H1 (cell line): ENCODE data around the gene ABCA6. TPM values are rescaled to one million over a fixed set of nuclear protein-coding genes. Genes with fewer than 3 reads are reported as not detected.

Experiments
- CTCF ChIA-PET: fragments of 300-600 bp; sonication (Branson Sonifier 250); formaldehyde crosslinking; loops from one replicate; lab custom pipeline; 2021; ENCODE audit not compliant: partially characterized antibody; lab: Charles Lee
- POLR2A ChIA-PET: fragments of 300-600 bp; sonication (Branson Sonifier 250); formaldehyde crosslinking; loops from one replicate; lab custom pipeline; 2021; ENCODE audit warnings: inconsistent platforms; ENCODE audit not compliant: partially characterized antibody; lab: Charles Lee
- DNase-seq, 2 experiments: peaks; one replicate each; pipeline versions ENCODE4 v3.0.0 to v3.0.0-alpha.2; 2010 to 2022; ENCODE audit warnings: low spot score in 2 of 2, low read depth in 1 of 2, mixed read lengths in 1 of 2
- FAIRE-seq: peaks from 2 replicates; lab custom pipeline; 2011; peaks lifted over from hg19 to GRCh38; lab: Jason Lieb, UNC
- H2AFZ ChIP-seq: 2 replicates; pipeline ENCODE4 v1.8.1; 2012; ENCODE audit warnings: low read length, inconsistent platforms
- H2AK5ac ChIP-seq: 2 replicates; pipeline ENCODE4 v1.6.1; 2013; ENCODE audit warnings: low read depth, low read length
- H2BK120ac ChIP-seq: replicated peaks from 2 replicates; pipeline ENCODE3; 2013; ENCODE audit warnings: low read depth, low read length, inconsistent platforms
- H2BK12ac ChIP-seq: 2 replicates; pipeline ENCODE4 v1.6.1; 2013; ENCODE audit warnings: low read depth, low read length
- H2BK15ac ChIP-seq: 2 replicates; pipeline ENCODE4 v1.6.1; 2013; ENCODE audit warnings: low read length
- H2BK20ac ChIP-seq: 2 replicates; pipeline ENCODE4 v1.6.1; 2013; ENCODE audit warnings: low read length
- H2BK5ac ChIP-seq: 2 replicates; pipeline ENCODE4 v1.6.1; 2013; ENCODE audit warnings: low read depth, low read length
- H3K14ac ChIP-seq: 2 replicates; pipeline ENCODE4 v1.6.1; 2013; ENCODE audit warnings: inconsistent platforms; ENCODE audit not compliant: insufficient read length
- H3K18ac ChIP-seq: 2 replicates; pipeline ENCODE4 v1.6.1; 2013; ENCODE audit warnings: low read length; ENCODE audit errors: extremely low read depth
- H3K23ac ChIP-seq: 2 replicates; pipeline ENCODE4 v1.6.1; 2013; ENCODE audit warnings: inconsistent platforms; ENCODE audit not compliant: insufficient read length
- H3K23me2 ChIP-seq: 2 replicates; pipeline ENCODE4 v1.6.1; 2013; ENCODE audit warnings: low read depth, low read length
- H3K27ac ChIP-seq: 2 replicates; pipeline ENCODE4 v1.6.1; 2011; ENCODE audit warnings: low read depth, low read length, inconsistent platforms
- H3K27me3 ChIP-seq, 4 experiments: replicated peaks in 1 of 4; 1 replicate in 1 of 4; 2 replicates in 3 of 4; pipeline versions ENCODE4 v1.6.1 to v1.8.1; 2011 to 2013; ENCODE audit warnings: low read length in 3 of 4, mild to moderate bottlenecking in 3 of 4, inconsistent platforms in 2 of 4, mixed read lengths in 2 of 4, moderate library complexity in 1 of 4; ENCODE audit not compliant: control insufficient read depth in 3 of 4, insufficient read depth in 3 of 4; ENCODE audit errors: extremely low read depth in 1 of 4
- H3K36me3 ChIP-seq, 4 experiments: 2 replicates each; pipeline versions ENCODE4 v1.6.1 to v1.8.1; 2011 to 2013; ENCODE audit warnings: mild to moderate bottlenecking in 4 of 4, low read length in 3 of 4, moderate library complexity in 2 of 4, control low read depth in 1 of 4, inconsistent platforms in 1 of 4; ENCODE audit not compliant: insufficient read depth in 4 of 4, control insufficient read depth in 2 of 4
- H3K4ac ChIP-seq: replicated peaks from 2 replicates; pipeline ENCODE3; 2013; ENCODE audit warnings: low read length, low read depth, mixed read lengths, inconsistent platforms; ENCODE audit not compliant: insufficient read length
- H3K4me1 ChIP-seq, 4 experiments: replicated peaks in 1 of 4; 1 replicate in 1 of 4; 2 replicates in 3 of 4; pipeline versions ENCODE4 v1.6.1 to v1.8.1; 2011 to 2013; ENCODE audit warnings: low read length in 3 of 4, inconsistent platforms in 2 of 4, mixed read lengths in 1 of 4; ENCODE audit not compliant: insufficient read depth in 4 of 4, control insufficient read depth in 3 of 4
- H3K4me2 ChIP-seq, 2 experiments: 2 replicates each; pipeline versions ENCODE4 v1.6.1 to v1.8.1; 2011 to 2013; ENCODE audit warnings: low read depth in 2 of 2, low read length in 2 of 2, control low read depth in 1 of 2, inconsistent platforms in 1 of 2, mild to moderate bottlenecking in 1 of 2; ENCODE audit not compliant: insufficient read depth in 1 of 2
- H3K4me3 ChIP-seq, 4 experiments: fragments of 200-600, 300-600 bp in 1 of 4; sonication (generic), shearing (Covaris generic), sonication (Bioruptor Twin) in 1 of 4; 2 replicates each; pipeline versions ENCODE4 v1.5.1 to v1.8.1; 2011 to 2016; ENCODE audit warnings: low read length in 4 of 4, low read depth in 3 of 4, control low read depth in 2 of 4, inconsistent platforms in 2 of 4, mild to moderate bottlenecking in 2 of 4, mixed read lengths in 1 of 4, moderate library complexity in 1 of 4; ENCODE audit not compliant: insufficient read depth in 2 of 4; ENCODE audit errors: extremely low read depth in 1 of 4
- H3K56ac ChIP-seq: replicated peaks from 2 replicates; pipeline ENCODE3; 2013; ENCODE audit warnings: low read depth, mild to moderate bottlenecking, mixed read lengths, low read length, inconsistent platforms; ENCODE audit not compliant: insufficient read length
- H3K79me1 ChIP-seq: 2 replicates; pipeline ENCODE4 v1.6.1; 2013; ENCODE audit warnings: low read depth, low read length, control low read depth
- H3K79me2 ChIP-seq, 2 experiments: 2 replicates each; pipeline versions ENCODE4 v1.6.1 to v1.8.1; 2012 to 2013; ENCODE audit warnings: low read length in 2 of 2, mild to moderate bottlenecking in 2 of 2, inconsistent platforms in 1 of 2; ENCODE audit not compliant: insufficient read depth in 2 of 2, control insufficient read depth in 1 of 2
- H3K9ac ChIP-seq, 4 experiments: replicated peaks in 1 of 4; 1 replicate in 1 of 4; 2 replicates in 3 of 4; pipeline versions ENCODE4 v1.6.1 to v1.8.1; 2011 to 2013; ENCODE audit warnings: low read depth in 3 of 4, low read length in 3 of 4, control low read depth in 2 of 4, mild to moderate bottlenecking in 2 of 4, moderate library complexity in 2 of 4, inconsistent platforms in 1 of 4; ENCODE audit errors: extremely low read depth in 1 of 4
- H3K9me3 ChIP-seq, 2 experiments: 2 replicates each; pipeline versions ENCODE4 v1.6.1 to v1.8.1; 2012 to 2013; ENCODE audit warnings: mild to moderate bottlenecking in 2 of 2, moderate library complexity in 2 of 2, control low read depth in 1 of 2, inconsistent platforms in 1 of 2, low read depth in 1 of 2, low read length in 1 of 2, mixed read lengths in 1 of 2; ENCODE audit not compliant: insufficient read depth in 2 of 2
- H4K20me1 ChIP-seq, 2 experiments: replicated peaks in 1 of 2; 2 replicates each; pipeline versions ENCODE3 to v1.8.1; 2011 to 2013; ENCODE audit warnings: inconsistent platforms in 2 of 2, low read length in 2 of 2, mild to moderate bottlenecking in 1 of 2; ENCODE audit not compliant: insufficient read depth in 2 of 2, control insufficient read depth in 1 of 2
- H4K5ac ChIP-seq: 2 replicates; pipeline ENCODE4 v1.6.1; 2013; ENCODE audit warnings: low read length, low read depth, mixed read lengths, inconsistent platforms; ENCODE audit not compliant: insufficient read length
- H4K8ac ChIP-seq: 2 replicates; pipeline ENCODE4 v1.8.0; 2013; ENCODE audit warnings: mild to moderate bottlenecking, moderate library complexity, low read length, inconsistent platforms; ENCODE audit not compliant: insufficient read depth; ENCODE audit errors: extremely low read depth
- H4K91ac ChIP-seq: replicated peaks from 2 replicates; pipeline ENCODE3; 2013; ENCODE audit warnings: low read length, mixed read lengths, inconsistent platforms; ENCODE audit not compliant: insufficient read length
- CHD1 ChIP-seq: IDR thresholded peaks from 2 replicates; pipeline ENCODE4 v1.6.1; 2012; ENCODE audit warnings: low read depth, low read length, improper control_type of control experiment
- EZH2 ChIP-seq: fragments of 200-600 bp; sonication (generic); IDR thresholded peaks from 2 replicates; pipeline ENCODE4 v1.7.1; 2012; ENCODE audit warnings: low read depth, mild to moderate bottlenecking, moderate library complexity, low read length, inconsistent platforms; ENCODE audit not compliant: severe bottlenecking
- GABPA ChIP-seq: IDR thresholded peaks from 2 replicates; pipeline ENCODE4 v1.6.1; 2011; ENCODE audit warnings: mild to moderate bottlenecking, low read length, moderate library complexity, borderline replicate concordance; ENCODE audit not compliant: insufficient read depth
- SIX5 ChIP-seq: IDR thresholded peaks from 2 replicates; pipeline ENCODE4 v1.6.1; 2011; ENCODE audit warnings: mild to moderate bottlenecking, low read depth, low read length
- SP2 ChIP-seq: IDR thresholded peaks from 2 replicates; pipeline ENCODE4 v1.6.1; 2012; ENCODE audit warnings: mild to moderate bottlenecking, low read length, inconsistent platforms
- WGBS, 2 experiments: shearing (Covaris generic) in 1 of 2; methylation state at CpG; one replicate each; pipeline versions ENCODE4 v1.1.6 to v1.1.7; 2013 to 2015; ENCODE audit warnings: low lambda C conversion rate in 2 of 2, mixed read lengths in 2 of 2, inconsistent platforms in 1 of 2, low coverage in 1 of 2, missing lambda C conversion rate in 1 of 2; ENCODE audit not compliant: insufficient replicate concordance in 2 of 2, insufficient coverage in 1 of 2, insufficient read length in 1 of 2; ENCODE audit errors: extremely low coverage in 1 of 2, missing lambda C conversion rate in 1 of 2; 5-methylcytosine and 5-hydroxymethylcytosine counted together
- polyA plus RNA-seq, 7 experiments: library from polyadenylated mRNA; depleted of rRNA in 3 of 7; stranded (reverse) in 5 of 7; unstranded in 2 of 7; fragments of >200 nt in 5 of 7; fragments of 200-250 nt in 2 of 7; gene quantifications; 1 replicate in 5 of 7; 2 replicates in 1 of 7; 4 replicates in 1 of 7; pipeline versions ENCODE4 v1.2.1 to v1.2.3, GENCODE V29; 2011 to 2013; ENCODE audit warnings: missing spikeins in 2 of 7, mixed read lengths in 2 of 7
- total RNA-seq: library from RNA; stranded (reverse); fragmentation: NEBNext Ultra II Directional; extraction: Animal tissue kit (Norgen Biotek cat#: 25700); gene quantifications from 2 replicates; pipeline ENCODE4 v1.2.1, GENCODE V29; 2021
- TF ChIP-seq, protein P1 (sequence below): IDR thresholded peaks from 2 replicates; pipeline ENCODE4 v1.6.1; 2012; ENCODE audit warnings: low read length, inconsistent platforms

ABCA6 gene
- total and polyA plus RNA-seq, 2 of the 8 experiments (the other 6 are each of a cell fraction or from before 2014, with no cell fraction given): not detected

DNA sequence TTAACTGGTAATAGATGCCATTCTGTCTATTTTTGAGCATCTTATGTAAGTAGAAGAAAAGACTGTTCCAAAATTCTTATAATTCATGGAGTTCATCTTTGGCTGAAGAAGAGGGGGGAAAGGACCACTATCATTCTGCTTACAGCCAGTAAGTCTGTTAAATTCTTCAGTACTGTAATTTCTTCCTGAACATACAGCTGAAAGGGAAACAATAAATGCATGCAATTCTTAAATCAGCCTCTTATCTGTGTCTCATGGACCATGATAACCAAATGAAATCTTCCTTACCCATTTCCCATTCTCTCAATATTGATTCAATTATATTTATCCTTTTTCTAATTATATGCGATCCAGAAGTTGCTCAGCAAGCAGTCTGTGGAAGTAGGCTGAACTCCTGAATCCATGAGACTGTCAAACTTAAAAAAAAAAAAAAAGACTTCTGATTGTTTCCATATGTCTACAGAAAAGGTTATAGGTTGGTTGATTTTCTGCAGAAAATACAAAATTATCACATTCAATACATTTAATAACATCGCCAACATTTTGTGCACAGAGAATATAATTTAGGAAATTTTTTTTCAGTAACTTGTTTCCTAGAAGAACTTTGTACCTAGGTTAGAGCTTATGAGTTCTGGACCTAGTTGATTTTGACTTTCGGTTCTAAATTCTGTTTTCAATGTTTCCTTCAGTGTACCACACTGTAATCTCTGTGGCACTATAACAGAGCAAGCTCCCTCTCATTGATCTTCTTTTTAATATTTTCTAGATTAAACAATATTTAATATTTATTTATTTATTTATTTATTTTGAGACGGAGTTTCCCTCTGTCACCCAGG lies 79.8 kb downstream of the ABCA6 start:
- H2AK5ac ChIP-seq: no peak overlapping the region
- no peaks in the 10 kb centered on the region for H3K23me2 ChIP-seq
- H2BK5ac ChIP-seq: no peak overlapping the region
- no peaks in the 10 kb centered on the region for H3K36me3 ChIP-seq
- H2BK20ac ChIP-seq: no peak overlapping the region
- H3K4me3 ChIP-seq: no peak overlapping the region
- no peak overlapping the region for H4K8ac ChIP-seq
- no peaks in the 10 kb centered on the region for H3K27me3 ChIP-seq
- H3K79me2 ChIP-seq: no peaks in the 10 kb centered on the region
- H3K9ac ChIP-seq: no peak overlapping the region
- no peak overlapping the region for H3K23ac ChIP-seq
- H3K4me1 ChIP-seq: no peaks in the 10 kb centered on the region; a peak in 1 of 7 replicates
- DNase-seq (no peak), FAIRE-seq (no peak)
- no peaks in the 10 kb centered on the region for H3K9me3 ChIP-seq
- H3K18ac ChIP-seq: no peak overlapping the region
- no peak overlapping the region for H2BK15ac ChIP-seq
- no peak overlapping the region for H2BK12ac ChIP-seq
- no peaks in the 10 kb centered on the region for H4K20me1 ChIP-seq
- H2AFZ ChIP-seq: no peak overlapping the region
- no peak overlapping the region for H4K91ac ChIP-seq
- H3K56ac ChIP-seq: no peak overlapping the region
- no peak overlapping the region for H4K5ac ChIP-seq
- no peak overlapping the region for H3K4ac ChIP-seq
- 90% methylated on average over 4 of the region's 4 CpGs; no CpG with 5 or more reads in 1 of the 2 experiments for WGBS, 2 experiments
- no peaks in the 10 kb centered on the region for H3K79me1 ChIP-seq
- H2BK120ac ChIP-seq: no peak overlapping the region
- no peak overlapping the region for H3K4me2 ChIP-seq
- ChIA-PET POLR2A (no interaction called here), CTCF (interaction anchor here (0.6 to 1.9 kb wide), 2 partner anchors 23 to 468 kb away, joined by 3 to 4 read pairs; no protein-coding TSS in a partner anchor)
- no peak overlapping the region for H3K14ac ChIP-seq
- H3K27ac ChIP-seq: no peak overlapping the region
- TF ChIP-seq, protein P1, sequence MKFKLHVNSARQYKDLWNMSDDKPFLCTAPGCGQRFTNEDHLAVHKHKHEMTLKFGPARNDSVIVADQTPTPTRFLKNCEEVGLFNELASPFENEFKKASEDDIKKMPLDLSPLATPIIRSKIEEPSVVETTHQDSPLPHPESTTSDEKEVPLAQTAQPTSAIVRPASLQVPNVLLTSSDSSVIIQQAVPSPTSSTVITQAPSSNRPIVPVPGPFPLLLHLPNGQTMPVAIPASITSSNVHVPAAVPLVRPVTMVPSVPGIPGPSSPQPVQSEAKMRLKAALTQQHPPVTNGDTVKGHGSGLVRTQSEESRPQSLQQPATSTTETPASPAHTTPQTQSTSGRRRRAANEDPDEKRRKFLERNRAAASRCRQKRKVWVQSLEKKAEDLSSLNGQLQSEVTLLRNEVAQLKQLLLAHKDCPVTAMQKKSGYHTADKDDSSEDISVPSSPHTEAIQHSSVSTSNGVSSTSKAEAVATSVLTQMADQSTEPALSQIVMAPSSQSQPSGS: no peak
- TF ChIP-seq GABPA (no peak), EZH2 (no peak), SP2 (no peak), CHD1 (no peak), SIX5 (no peak)
